DND-41 (cell line): ENCODE results near the gene MFSD8.

Experiments
- CTCF ChIP-seq: IDR thresholded peaks from 2 replicates; pipeline ENCODE4 v1.5.1; 2012; ENCODE audit warnings: borderline replicate concordance, low read length, moderate library complexity, mild to moderate bottlenecking; ENCODE audit not compliant: poor library complexity, severe bottlenecking; ENCODE audit errors: extremely low read depth
- EZH2 ChIP-seq: IDR thresholded peaks from 3 replicates; pipeline ENCODE4 v1.6.1; 2012; ENCODE audit warnings: borderline replicate concordance, low read depth, mild to moderate bottlenecking, moderate library complexity, low read length, inconsistent platforms; ENCODE audit not compliant: severe bottlenecking

DNA sequence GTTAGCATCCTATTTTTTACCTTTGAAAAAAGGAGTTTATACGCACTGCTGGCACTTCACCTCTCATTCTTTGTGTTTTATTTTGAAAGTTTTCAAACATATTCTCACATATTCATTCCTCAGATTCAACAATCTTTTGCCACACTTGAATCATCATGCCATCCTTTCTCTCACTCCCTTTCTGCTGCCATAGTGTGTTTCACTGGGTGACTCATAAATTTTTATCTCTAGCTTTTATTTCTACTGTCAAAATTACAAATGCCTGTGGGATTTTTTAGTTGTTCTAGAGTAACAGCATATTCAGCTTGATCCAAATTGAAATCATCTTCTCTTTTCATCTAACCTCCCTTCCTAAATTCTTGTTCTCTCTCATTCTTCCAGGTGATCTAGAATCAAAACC is 28.0 kb downstream of the MFSD8 start:
- TF ChIP-seq CTCF (no peak), EZH2 (no peak)
